Measurements from ENCODE around the gene EPHA1. TPM values are rescaled to one million over a fixed set of nuclear protein-coding genes. Genes with fewer than 3 reads are reported as not detected.
"Not testable (repeated sequence)": the region's sequence is repeated elsewhere in the genome, so short reads cannot be mapped to it uniquely, and the experiment has no call there.

Gene EPHA1
- total RNA-seq, 1 experiment from 2014 or later: not detected

DNA sequence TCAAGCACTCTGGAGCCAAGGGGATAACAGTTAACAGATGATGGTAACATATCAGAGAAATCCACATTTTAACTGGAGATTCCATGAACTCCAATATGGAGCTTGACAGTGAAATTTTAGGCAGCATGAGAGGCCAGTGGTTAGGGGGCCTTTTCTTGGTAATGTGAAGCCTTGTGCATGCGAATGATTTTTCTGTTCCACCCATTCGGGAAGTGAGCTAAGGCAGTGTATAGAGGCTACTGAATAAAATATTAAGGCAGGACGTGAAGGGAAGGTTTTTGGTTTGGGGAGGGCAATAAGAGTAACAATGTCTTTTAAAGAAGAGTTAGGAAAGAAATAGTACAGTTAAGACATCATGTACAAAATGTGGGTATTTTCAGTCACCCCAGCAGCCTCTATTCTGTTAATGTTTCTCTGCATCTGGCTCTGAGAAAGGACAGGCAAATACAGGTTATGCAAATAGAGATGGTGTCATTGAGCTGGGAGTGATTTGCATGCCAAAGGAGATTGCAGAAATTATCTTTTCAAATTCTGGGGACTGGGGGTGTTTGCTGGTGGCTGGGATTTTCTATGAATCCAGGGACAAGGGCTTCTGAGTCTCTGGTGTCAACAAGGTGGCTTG is 27.8 kb upstream of the EPHA1 start:
- DNase-seq (ENCODE audit: low read depth, low spot score): no peak
- in situ Hi-C loops (cut with HindIII; ENCODE audit: low pct_unique_long_range_greater_than_20kb, low sequenced_read_pairs): no loop called here

DNA sequence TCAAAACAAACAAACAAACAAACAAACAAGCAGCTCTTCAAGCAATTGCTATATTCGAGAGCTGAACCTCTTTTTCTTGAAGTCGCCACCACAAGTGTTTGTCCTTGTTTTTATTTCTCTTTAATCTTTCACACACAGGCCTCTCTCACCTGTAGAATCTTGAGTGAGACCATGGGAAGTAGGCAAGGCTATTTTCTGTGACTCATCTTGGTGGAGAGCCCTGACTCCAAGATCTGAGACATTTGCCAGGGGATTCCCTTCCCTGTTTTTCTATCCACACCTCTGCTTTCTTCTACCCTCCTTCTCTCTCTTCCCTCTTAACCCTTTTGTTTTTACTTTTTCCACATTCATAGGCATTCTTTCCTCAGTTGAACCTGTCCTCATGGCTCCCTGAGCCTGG is 26.6 kb upstream of the EPHA1 start:
- in situ Hi-C loops (cut with HindIII; ENCODE audit: low pct_unique_long_range_greater_than_20kb, low sequenced_read_pairs): no loop called here
- DNase-seq (ENCODE audit: low read depth, low spot score): no peak

DNA sequence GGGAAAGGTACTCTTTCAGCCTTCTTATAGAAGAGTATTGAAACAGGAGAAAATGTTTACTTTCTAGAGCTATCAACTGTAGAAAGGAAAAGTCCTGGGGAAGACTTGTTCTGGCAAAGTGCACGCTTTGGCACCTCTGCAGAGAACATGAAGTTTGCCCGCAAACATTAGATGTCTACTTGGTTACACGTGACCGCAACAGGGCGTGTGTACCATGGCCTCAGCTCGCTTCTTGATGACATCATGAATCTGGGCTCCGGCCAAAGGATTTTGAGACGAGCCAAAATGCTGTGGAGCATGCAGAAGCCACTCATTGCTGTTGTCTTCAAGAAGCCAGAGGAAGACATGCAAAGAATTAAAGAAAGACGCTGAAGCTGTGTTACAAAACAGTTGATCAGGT is 26.0 kb upstream of the EPHA1 start:
- peak; percentile 30 for DNase-seq (ENCODE audit: low read depth, low spot score)
- in situ Hi-C loops (cut with HindIII; ENCODE audit: low pct_unique_long_range_greater_than_20kb, low sequenced_read_pairs): no loop called here

DNA sequence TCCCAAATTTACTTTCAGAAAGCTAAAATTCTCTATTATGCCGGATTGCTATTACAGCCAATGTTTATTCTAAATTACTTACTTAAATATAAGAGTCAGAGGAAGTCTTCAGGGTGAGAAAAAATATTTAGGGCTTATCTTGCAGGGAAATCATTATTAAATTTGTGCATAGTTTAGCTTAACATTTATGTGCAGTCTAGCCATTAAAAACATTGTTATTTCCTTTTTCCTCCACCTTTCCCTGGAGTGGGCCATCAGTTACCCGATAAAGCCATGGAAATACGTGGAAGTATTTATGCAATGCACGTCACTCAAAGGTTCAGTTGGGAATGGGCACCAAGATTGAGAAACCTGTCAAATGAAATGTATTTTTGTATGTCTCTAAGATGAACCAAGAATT is 25.1 kb upstream of the EPHA1 start:
- in situ Hi-C loops (cut with HindIII; ENCODE audit: low pct_unique_long_range_greater_than_20kb, low sequenced_read_pairs): no loop called here
- no peak for DNase-seq (ENCODE audit: low read depth, low spot score)

DNA sequence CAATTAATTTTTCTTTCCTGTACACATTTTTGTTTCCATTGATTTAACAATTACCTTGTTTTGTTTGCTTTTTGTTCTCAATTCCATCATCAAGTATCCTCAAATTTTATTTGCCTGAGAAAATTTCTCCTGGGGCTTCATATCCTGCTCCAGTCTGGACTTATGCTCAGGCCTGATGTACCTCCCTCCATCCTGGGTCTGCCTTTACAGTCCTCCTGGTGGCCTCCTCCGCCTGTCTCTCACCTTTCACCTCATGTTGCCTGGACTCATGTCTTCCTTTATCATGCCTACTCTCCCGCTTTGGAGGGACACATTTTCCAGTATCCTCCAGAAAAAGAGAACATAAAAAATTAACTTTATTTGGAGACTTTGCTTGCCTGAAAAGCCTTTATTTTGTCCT is 22.5 kb upstream of the EPHA1 start:
- in situ Hi-C loops (cut with HindIII; ENCODE audit: low pct_unique_long_range_greater_than_20kb, low sequenced_read_pairs): no loop called here
- DNase-seq (ENCODE audit: low read depth, low spot score): no peak

DNA sequence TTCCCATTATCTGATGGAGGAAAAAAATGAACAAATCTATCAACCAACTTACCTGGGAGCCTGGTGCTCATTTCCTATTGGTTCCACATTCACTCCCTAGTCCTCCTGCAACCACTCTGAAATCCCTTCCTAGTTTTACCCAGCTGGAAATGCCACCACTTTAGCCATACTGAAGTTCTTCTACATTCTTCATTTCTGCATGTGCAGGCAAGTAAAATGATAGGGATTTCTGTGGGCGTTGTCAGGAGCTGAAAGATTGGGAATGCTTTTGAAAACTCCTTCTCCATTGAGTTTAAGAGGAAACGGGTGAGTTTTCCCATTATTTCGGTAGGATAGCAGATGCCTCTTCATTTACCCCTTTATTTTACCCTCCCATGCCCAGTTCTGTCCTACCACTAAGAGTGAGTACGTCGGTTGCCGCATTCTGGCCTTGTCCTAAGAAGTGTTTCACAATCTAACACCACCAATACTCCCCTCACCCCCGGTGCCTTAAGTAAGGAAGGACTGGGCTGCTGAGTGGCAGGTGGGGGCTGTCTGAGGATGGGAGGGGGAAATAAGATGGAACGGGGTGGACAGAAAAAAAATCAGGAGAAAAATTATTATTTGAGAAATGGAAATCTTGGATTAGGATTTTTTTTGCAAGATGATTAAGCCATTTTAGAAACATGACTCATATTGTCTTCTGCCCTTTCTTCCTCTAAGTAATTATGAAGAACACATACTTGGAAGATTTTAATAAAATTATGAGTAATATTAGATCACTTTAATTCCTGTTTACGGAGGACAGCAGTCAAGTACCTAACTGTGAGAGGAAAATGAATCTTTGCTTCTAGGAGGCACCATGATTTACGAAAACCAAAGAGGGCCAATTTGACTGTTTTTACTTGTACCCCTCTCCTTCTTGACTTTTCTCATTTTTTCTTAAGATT is 21.4 kb upstream of the EPHA1 start:
- in situ Hi-C loops (cut with HindIII; ENCODE audit: low pct_unique_long_range_greater_than_20kb, low sequenced_read_pairs): no loop called here
- no peak for DNase-seq (ENCODE audit: low read depth, low spot score)

DNA sequence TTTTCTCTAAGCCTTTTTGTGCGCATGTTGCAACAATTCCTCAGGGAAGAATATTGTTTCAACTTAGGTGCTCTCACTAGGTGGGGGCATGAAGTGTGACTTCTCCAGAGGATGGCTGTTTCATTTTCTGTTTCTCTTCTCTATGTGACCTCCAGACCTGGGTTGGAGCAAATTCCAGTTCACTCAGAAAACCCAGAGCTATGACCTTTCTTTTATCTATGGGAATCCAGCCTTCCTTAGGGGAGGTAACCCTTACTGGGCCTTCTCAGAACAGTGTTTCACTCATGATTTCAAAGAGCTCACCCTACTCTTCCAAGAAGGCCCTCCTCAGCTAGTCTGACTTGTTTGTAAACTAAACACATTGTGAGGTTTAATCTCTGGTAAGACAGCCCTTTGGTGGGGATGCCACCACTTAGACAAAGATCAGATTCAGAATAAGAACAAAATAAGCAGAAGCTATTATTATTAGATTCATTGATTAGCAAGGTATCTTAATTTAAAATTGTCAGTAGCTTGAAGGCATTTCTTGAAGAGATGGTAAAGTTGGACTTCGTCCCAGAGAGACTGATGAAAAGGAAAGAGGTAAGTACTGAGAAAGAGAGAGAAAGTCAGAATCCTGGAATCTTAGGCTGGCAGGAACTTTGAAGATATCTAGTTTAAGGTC is 18.0 kb upstream of the EPHA1 start:
- in situ Hi-C loops (cut with HindIII; ENCODE audit: low pct_unique_long_range_greater_than_20kb, low sequenced_read_pairs): no loop called here
- DNase-seq (ENCODE audit: low read depth, low spot score): no peak

DNA sequence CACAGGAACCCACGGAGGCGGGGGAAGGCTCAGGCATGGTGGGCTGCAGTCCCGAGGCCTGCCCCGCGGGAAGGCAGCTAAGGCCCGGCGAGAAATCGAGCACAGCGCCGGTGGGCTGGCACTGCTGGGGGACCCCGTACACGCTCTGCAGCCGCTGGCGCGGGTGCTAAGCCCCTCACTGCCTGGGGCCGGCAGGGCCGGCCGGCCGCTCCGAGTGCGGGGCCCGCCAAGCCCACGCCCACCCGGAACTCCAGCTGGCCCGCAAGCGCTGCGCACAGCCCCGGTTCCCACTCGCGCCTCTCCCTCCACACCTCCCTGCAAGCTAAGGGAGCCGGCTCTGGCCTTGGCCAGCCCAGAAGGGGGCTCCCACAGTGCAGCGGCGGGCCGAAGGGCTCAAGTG is 15.8 kb upstream of the EPHA1 start:
- DNase-seq (ENCODE audit: low read depth, low spot score); in situ Hi-C loops (cut with HindIII; ENCODE audit: low pct_unique_long_range_greater_than_20kb, low sequenced_read_pairs): not testable (repeated sequence)

DNA sequence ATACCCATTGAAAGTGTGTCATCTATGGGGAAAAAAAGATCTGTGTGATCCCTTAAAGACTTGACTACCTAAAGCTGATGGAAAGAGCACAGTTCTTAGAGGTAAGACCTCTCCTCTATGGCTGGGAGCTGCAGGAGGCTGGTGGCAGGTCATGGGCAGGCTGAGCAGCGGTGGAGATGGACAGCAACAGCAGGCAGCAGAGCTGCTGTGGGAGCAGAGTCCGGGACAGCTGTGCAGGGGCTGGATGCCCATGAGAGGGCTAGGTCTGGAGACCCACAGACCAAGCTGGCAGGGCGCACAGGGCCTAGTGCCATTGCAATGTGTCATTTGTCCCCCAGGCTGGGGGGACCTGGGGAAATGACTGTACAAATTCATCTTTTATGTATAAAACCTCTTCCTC is 13.4 kb upstream of the EPHA1 start:
- in situ Hi-C loops (cut with HindIII; ENCODE audit: low pct_unique_long_range_greater_than_20kb, low sequenced_read_pairs): no loop called here
- DNase-seq (ENCODE audit: low read depth, low spot score): no peak

DNA sequence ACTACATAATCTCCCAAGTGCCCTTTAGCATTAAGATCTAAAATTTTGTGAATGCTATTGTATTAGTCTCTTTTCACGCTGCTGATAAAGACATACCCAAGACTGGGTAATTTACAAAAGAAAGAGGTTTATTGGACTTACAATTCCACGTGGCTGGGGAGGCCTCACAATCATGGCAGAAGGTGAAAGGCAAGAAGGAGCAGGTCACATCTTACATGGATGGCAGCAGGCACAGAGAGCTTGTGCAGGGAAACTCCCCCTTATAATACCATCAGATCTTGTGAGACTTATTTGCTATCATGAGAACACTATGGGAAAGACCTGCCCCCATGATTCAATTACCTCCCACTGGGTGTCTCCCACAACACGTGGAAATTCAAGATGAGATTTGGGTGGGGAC is 12.0 kb upstream of the EPHA1 start:
- DNase-seq (ENCODE audit: low read depth, low spot score); in situ Hi-C loops (cut with HindIII; ENCODE audit: low pct_unique_long_range_greater_than_20kb, low sequenced_read_pairs): not testable (repeated sequence)

DNA sequence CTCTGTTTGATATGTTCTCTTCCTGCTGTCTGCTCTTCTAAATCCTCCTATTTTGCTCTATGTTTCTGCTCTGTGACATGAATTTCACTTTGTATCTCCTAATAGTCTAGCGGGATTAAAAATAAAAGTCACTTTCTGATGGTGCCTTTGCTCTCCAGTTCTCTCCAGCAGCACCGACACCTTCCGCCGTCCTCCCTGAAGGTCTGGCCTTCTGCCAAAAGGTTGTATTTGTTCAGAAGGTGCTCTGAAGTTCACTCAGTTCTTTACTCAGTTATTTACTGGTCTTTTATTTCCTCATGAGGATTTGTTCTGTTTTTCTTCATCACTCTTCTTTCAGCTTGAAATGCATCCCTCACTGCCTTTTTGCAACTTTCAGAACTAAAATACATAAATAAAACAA is 11.2 kb upstream of the EPHA1 start:
- no peak for DNase-seq (ENCODE audit: low read depth, low spot score)
- in situ Hi-C loops (cut with HindIII; ENCODE audit: low pct_unique_long_range_greater_than_20kb, low sequenced_read_pairs): no loop called here

DNA sequence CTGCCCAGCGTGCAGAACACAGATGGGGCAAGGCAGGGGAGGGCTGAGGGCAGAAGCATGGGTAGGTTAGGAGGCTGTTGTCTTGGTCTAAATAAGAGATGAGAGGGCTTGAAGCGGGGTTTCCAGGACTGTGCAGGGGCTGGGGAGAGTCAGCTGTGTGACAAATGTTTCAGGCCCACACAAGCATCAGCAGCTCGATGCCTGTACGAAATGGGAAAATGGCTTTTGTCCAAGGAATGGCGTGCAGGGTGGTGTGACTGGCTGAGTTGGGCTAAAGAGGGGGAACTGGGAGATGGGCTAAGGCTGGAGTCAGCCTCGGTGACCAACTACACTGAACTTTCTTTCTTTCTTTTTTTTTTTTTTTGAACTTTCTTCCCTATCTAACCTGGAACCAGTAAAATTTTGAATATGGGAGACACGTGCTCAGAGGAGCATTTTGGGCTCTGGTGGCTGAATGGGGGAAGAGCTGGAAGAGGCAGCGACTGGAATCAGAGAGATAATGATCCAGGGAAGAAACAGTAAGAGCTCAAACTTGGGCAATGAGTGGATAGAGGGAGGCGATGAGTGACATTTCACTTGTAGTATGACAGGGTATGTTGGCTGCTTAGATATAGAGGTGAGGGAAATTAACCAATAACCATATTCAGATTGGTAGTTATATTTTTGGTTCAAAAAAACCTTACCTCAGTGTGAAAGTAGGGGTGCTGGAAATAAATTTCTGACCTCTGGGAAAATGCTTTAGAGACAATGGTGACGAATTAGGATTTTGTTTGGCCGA is 10.2 kb upstream of the EPHA1 start:
- no peak for DNase-seq (ENCODE audit: low read depth, low spot score)
- in situ Hi-C loops (cut with HindIII; ENCODE audit: low pct_unique_long_range_greater_than_20kb, low sequenced_read_pairs): no loop called here

DNA sequence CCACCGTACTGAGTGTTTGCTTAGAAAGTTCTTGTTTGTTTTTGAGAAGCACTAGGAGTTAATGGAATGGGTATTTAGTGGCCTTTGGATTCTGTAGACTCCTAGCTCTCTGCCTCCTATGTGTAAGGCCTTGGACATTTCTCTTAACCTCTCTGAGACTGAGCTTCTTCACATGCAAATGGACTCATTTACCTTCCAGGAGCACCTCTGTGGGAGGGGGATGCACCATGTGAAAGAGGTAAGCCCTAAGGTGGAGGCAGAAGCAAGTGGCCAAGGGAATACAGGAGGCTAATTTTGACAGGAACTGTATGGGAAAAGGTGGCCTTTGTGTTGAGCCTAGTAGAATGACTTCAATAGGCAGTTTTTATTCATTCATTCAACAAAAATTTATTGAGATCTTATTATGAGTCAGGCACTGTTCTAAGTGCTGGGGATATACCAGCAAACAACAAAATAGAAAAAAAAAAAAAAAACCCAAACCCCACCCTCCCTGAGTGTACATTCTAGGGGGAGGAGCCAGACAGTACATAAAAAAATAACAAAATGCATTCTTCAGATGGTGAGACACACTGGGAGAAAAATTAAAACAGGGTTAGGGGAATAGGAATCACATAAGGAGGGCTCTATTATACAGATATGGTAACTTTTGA is 9.2 kb upstream of the EPHA1 start:
- no peak for DNase-seq (ENCODE audit: low read depth, low spot score)
- in situ Hi-C loops (cut with HindIII; ENCODE audit: low pct_unique_long_range_greater_than_20kb, low sequenced_read_pairs): no loop called here

DNA sequence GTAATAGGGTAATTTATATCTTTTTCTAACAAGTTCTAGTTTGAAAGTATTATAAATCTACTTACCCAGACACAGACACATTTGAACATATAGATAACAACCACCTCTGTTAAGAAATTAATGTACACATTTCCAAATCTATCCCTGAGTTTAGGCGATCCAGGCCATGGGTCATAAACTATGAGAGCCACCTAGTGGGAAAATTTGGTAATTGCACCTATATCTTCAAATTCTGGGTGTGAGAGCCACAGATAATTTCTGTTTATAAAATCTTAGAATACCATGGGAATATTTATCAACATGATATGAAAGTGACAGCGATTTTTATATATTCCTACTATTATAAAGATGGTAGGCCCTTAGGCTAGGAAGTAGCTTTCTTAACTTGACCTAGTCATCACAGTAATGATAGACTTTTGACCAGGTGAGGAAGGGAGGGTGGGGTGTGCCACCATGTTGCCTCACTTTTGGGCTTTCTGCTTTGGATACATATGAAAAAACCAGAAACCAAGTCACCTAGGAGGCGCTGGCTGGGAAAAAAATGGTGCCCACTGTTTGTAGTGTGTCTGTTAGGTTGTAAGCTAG is 8.0 kb upstream of the EPHA1 start:
- DNase-seq (ENCODE audit: low read depth, low spot score): peak; percentile 80
- in situ Hi-C loops (cut with HindIII; ENCODE audit: low pct_unique_long_range_greater_than_20kb, low sequenced_read_pairs): no loop called here

DNA sequence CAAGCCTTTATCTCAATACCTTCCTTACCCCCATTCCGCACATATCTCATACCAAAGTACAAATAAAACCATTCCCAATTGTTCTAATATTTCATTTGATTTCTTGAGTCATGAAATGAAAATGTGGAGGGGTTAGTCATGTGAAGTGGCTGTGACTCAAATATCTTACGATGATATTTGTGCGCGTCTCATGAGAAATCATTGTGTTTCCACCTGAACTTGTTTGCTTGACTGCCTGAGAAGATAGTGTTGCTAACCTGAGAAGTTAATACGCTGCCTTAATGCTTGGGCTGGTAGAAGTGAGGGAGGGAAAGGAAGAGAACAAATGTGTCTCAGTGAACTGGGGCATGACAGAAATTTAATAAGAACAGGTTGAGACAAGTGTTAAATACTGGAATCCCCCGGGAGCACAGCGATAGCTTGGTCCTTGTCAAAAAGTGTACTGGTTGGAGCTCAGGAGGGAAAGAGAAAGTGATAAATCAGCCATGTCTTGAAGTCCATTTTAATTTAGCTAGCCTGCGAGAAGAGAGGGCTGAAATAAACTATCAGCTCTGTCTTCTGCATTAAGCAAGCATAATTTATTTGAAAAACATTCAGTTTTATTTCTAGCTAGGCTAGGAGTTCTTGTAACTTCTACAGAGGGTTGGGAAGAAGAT is 7.2 kb upstream of the EPHA1 start:
- DNase-seq (ENCODE audit: low read depth, low spot score): no peak
- in situ Hi-C loops (cut with HindIII; ENCODE audit: low pct_unique_long_range_greater_than_20kb, low sequenced_read_pairs): no loop called here

DNA sequence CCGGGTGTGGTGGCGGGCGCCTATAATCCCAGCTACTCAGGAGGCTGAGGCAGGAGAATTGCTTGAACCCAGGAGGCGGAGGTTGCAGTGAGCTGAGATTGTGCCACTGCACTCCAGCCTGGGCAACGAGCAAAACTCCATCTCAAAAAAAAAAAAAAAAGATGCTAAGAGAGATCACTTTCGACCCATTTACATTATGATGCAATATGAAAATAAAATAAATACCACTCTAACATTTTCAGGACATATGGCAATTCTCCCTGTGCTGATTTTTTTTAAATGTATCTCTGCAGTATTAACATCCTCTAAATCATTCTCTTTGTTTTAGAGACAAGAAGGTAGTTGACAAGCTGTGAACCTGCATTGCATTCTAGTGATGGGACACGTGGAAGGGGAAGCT is 6.6 kb upstream of the EPHA1 start:
- in situ Hi-C loops (cut with HindIII; ENCODE audit: low pct_unique_long_range_greater_than_20kb, low sequenced_read_pairs); DNase-seq (ENCODE audit: low read depth, low spot score): not testable (repeated sequence)

DNA sequence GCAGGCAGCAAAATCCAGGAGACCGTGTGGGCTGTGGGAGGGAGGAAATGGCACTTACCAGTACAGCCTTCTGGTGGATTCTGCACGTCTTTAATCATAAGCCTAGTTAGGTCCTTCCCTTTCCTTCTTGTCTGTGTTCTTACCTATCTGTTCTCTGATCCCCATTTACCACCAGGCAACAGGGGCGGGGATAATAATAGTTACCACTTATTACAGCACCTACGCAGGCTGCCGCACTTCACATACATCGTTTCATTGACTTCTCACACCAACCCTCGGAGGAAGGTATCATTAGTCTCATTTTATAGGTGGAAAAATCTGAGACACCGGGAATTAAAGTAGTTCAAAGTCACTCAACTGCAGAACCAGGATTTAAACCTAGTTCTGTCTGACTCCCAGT is 4.5 kb upstream of the EPHA1 start:
- in situ Hi-C loops (cut with HindIII; ENCODE audit: low pct_unique_long_range_greater_than_20kb, low sequenced_read_pairs): no loop called here

More for the DNA sequence above, 4.5 kb upstream of the EPHA1 start:
- DNase-seq (ENCODE audit: low read depth, low spot score): no peak
